ENCODE measurements around the gene TSPAN13.

The TSPAN13 gene

DNA sequence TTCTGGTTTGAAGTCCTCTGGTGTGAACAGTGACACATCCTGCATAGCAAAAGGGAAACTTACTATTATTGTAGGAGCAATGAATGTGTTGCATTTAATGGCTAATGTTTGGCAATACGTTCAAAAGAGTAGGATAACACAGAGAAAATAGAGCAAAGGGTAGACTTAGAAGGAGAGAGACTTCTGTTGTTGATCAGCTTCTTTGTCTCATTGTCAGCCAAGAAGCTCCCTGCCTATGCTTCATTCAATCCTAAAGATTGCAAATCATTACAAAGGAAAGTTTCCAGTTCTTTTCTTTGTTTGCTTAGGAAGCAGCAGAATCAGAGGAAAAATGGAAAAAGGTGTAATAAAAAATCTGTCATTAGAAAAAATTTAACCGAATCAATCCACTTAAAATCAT, 7.9 kb upstream of the TSPAN13 start:
- no peak overlapping the region for H3K4me3 ChIP-seq (ENCODE audit: low read depth, low read length)
- TF ChIP-seq POLR2A (IDR thresholded peaks at IDR 0.05; ENCODE audit: extremely low read depth, insufficient read length) (no peak), MYC (IDR thresholded peaks at IDR 0.05; ENCODE audit: low read depth, low read length) (no peak), MAX (IDR thresholded peaks at IDR 0.05; ENCODE audit: low read depth, low read length) (no peak)
- TF ChIP-seq, protein P1, sequence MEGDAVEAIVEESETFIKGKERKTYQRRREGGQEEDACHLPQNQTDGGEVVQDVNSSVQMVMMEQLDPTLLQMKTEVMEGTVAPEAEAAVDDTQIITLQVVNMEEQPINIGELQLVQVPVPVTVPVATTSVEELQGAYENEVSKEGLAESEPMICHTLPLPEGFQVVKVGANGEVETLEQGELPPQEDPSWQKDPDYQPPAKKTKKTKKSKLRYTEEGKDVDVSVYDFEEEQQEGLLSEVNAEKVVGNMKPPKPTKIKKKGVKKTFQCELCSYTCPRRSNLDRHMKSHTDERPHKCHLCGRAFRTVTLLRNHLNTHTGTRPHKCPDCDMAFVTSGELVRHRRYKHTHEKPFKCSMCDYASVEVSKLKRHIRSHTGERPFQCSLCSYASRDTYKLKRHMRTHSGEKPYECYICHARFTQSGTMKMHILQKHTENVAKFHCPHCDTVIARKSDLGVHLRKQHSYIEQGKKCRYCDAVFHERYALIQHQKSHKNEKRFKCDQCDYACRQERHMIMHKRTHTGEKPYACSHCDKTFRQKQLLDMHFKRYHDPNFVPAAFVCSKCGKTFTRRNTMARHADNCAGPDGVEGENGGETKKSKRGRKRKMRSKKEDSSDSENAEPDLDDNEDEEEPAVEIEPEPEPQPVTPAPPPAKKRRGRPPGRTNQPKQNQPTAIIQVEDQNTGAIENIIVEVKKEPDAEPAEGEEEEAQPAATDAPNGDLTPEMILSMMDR (IDR thresholded peaks at IDR 0.05; ENCODE audit: low read depth, low read length), result no peak
- no peak for DNase-seq (ENCODE audit: low read depth)

DNA sequence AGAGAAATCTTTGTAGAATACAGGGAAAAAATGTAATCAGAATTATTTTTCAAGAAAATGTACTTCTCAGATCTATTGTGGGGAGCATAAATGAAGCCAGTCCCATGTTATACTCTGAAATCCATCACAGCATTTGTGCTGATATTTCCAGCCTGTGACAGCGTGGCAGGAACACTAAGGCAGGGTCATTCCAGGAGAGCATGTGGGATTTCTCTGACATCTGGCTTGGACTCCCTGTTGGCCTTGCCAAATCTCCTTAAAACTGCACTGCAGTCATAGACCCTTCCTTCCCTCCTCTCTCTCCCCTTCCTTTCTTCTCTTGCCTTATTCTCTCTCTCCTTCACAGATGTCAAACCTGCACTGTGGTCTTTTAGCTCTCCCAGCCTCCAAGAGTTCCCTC, 6.5 kb upstream of the TSPAN13 start:
- TF ChIP-seq MYC (IDR thresholded peaks at IDR 0.05; ENCODE audit: low read depth, low read length) (no peak), MAX (IDR thresholded peaks at IDR 0.05; ENCODE audit: low read depth, low read length) (no peak), POLR2A (IDR thresholded peaks at IDR 0.05; ENCODE audit: extremely low read depth, insufficient read length) (no peak)
- TF ChIP-seq, protein P1 (IDR thresholded peaks at IDR 0.05; ENCODE audit: low read depth, low read length), result no peak
- no peak for DNase-seq (ENCODE audit: low read depth)
- no peak overlapping the region for H3K4me3 ChIP-seq (ENCODE audit: low read depth, low read length)

DNA sequence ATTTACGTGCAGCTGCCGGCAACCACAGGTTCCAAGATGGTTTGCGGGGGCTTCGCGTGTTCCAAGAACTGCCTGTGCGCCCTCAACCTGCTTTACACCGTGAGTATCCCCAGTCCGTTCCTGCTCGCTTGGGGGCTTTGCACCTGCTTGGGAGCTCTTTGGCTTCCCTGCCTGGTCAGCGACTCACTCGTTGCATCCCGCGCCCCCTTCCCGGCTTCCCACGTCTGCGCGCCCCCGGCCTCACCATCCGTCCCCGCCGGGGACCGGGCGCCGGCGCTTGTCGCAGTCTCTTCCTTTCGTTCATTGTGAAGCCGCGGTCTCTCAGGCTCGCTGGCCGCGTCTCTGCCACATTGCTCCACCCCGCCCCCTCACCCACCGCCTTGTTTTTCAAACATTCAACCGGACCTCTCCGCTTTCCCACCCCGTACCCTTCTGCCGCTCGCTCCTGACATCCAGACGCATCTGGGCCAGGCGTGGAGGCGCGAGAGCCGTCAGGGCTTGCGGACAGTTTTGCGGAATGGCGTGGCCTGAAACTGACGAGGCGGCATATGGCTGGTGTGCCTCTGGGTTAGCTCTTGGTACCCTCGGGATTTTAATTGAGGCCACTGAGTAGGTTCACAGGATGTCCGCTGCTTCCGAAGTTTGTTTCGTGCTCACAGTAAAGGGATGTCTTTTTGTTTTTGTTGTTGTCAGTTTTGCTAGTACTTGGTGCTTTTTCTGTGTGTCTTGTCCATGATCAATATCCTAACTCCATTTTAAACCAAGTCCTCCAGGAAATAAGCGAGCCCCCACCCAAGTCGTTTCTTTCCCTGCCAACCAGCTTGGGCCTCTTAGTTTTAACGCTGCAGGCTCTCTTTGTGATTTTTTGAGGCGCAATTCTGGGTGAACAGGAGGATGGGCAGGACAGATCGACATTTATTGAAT, 639 bp downstream of the TSPAN13 start:
- peak; percentile 54 for DNase-seq (ENCODE audit: low read depth)
- no peak for TF ChIP-seq POLR2A (IDR thresholded peaks at IDR 0.05; ENCODE audit: extremely low read depth, insufficient read length)
- TF ChIP-seq MYC (IDR thresholded peaks at IDR 0.05; ENCODE audit: low read depth, low read length), result no peak
- TF ChIP-seq MAX (IDR thresholded peaks at IDR 0.05; ENCODE audit: low read depth, low read length), result no peak
- TF ChIP-seq, protein P1 (IDR thresholded peaks at IDR 0.05; ENCODE audit: low read depth, low read length), result no peak
- peak overlapping the region; percentile 58 for H3K4me3 ChIP-seq (ENCODE audit: low read depth, low read length)

DNA sequence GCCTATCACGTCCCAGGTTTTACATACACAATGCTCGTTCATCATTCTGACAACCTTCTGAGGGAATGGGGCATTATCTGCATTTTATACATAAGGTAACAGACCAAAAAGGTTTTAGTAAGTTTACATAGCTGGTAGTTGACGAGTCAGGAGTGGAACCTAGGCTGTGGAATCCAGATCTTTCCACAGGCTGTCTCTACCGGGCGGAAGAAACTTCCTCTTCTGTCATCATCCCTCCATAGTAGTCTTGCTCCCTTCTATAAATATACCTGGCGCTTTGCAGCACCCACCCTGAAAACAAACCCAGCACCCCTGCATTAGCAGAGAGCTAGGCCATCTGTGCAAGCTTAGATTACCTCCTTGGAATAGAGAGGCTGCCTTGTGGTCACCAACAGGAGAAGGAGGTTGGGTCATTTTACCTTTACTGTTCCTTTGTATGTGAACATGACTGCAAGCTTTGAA, 1.3 kb downstream of the TSPAN13 start:
- H3K4me3 ChIP-seq (ENCODE audit: low read depth, low read length), result no peak overlapping the region
- DNase-seq (ENCODE audit: low read depth), result no peak
- TF ChIP-seq MYC (IDR thresholded peaks at IDR 0.05; ENCODE audit: low read depth, low read length) (no peak), MAX (IDR thresholded peaks at IDR 0.05; ENCODE audit: low read depth, low read length) (no peak), POLR2A (IDR thresholded peaks at IDR 0.05; ENCODE audit: extremely low read depth, insufficient read length) (no peak)
- TF ChIP-seq, protein P1 (IDR thresholded peaks at IDR 0.05; ENCODE audit: low read depth, low read length), result no peak

- H3K4me3 ChIP-seq (ENCODE audit: low read depth, low read length), result no peak overlapping the region
- no peak for TF ChIP-seq MYC (IDR thresholded peaks at IDR 0.05; ENCODE audit: low read depth, low read length)
- TF ChIP-seq POLR2A (IDR thresholded peaks at IDR 0.05; ENCODE audit: extremely low read depth, insufficient read length), result no peak
- no peak for TF ChIP-seq MAX (IDR thresholded peaks at IDR 0.05; ENCODE audit: low read depth, low read length)
- TF ChIP-seq, protein P1 (IDR thresholded peaks at IDR 0.05; ENCODE audit: low read depth, low read length), result no peak
- no peak for DNase-seq (ENCODE audit: low read depth)
Measured at GRCh38 chr7:16755397-16755796, 1.8 kb downstream of the TSPAN13 start.

All from NB4 (cell line).